GM10248 (cell line): ENCODE results near the gene ASAP2.

ENCODE experiments used
- CTCF ChIA-PET: fragments of 300-600 bp; sonication (Branson Sonifier 250); formaldehyde crosslinking; extraction: SDS; loops from one replicate; lab custom pipeline; 2021; ENCODE audit warnings: antibody characterized with exemption; lab: Yijun Ruan, JAX
- POLR2A ChIA-PET: fragments of 350-650 bp; sonication (Branson Sonifier 250); formaldehyde crosslinking; extraction: SDS; loops from one replicate; lab custom pipeline; 2020; ENCODE audit warnings: antibody characterized with exemption; lab: Yijun Ruan, JAX
- DNase-seq: peaks from one replicate; pipeline ENCODE4 v3.0.0; 2012; ENCODE audit errors: extremely low spot score
- CTCF ChIP-seq: IDR thresholded peaks from 2 replicates; pipeline ENCODE4 v1.5.1; 2012; ENCODE audit warnings: mild to moderate bottlenecking, low read depth; ENCODE audit errors: extremely low read depth, missing control alignments, control extremely low read depth

Gene ASAP2

DNA sequence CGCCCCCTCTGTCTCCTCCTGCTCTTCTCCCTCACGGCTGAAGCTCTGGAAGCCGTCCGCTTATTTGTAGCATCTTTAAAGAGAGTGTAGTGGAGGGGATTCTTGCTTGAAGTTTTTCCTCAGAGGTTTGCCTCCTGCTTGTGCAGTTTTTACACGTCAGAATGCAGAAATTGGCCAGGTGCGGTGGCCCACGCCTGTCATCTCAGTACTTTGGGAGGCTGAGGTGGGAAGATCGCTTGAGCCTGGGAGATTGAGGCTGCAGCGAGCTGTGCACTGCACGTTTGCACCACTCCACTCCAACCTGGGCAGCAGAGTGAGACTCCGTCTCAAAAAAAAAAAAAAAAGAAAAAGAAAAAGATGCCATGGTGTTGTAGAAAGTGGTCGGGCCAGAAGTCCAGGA lies 147.7 kb downstream of the ASAP2 start:
- CTCF ChIA-PET: no interaction called here
- DNase-seq: no peak
- TF ChIP-seq CTCF: no peak
- POLR2A ChIA-PET: no interaction called here

GRCh38 chr2:9355270-9355669 lies 148.7 kb downstream of the ASAP2 start:
- ChIA-PET POLR2A (no interaction called here), CTCF (interaction anchor here (1.6 kb wide), 1 partner anchor 10 kb away, joined by 4 read pairs; no protein-coding TSS in a partner anchor)
- no peak for TF ChIP-seq CTCF
- no peak for DNase-seq

GRCh38 chr2:9355716-9356115 lies 149.1 kb downstream of the ASAP2 start:
- no peak for TF ChIP-seq CTCF
- no peak for DNase-seq
- POLR2A ChIA-PET: no interaction called here
- CTCF ChIA-PET: interaction anchor here (0.8 to 1.6 kb wide), 4 partner anchors 8 to 19 kb away, joined by 3 to 4 read pairs (median 3); no protein-coding TSS in a partner anchor

- POLR2A ChIA-PET: no interaction called here
- no peak for TF ChIP-seq CTCF
- CTCF ChIA-PET: interaction anchor here (0.8 to 1.6 kb wide), 4 partner anchors 9 to 19 kb away, joined by 3 to 4 read pairs (median 3); no protein-coding TSS in a partner anchor
- DNase-seq: no peak
These were observed 149.6 kb downstream of the ASAP2 start for GRCh38 chr2:9356261-9356660.

GRCh38 chr2:9358846-9359245 lies 152.2 kb downstream of the ASAP2 start:
- ChIA-PET POLR2A (interaction anchor here (1.5 kb wide), 1 partner anchor 12 kb away, joined by 3 read pairs; no protein-coding TSS in a partner anchor), CTCF (interaction anchor here (1.2 kb wide), 1 partner anchor 10 kb away, joined by 3 read pairs; no protein-coding TSS in a partner anchor)
- no peak for TF ChIP-seq CTCF
- no peak for DNase-seq

DNA sequence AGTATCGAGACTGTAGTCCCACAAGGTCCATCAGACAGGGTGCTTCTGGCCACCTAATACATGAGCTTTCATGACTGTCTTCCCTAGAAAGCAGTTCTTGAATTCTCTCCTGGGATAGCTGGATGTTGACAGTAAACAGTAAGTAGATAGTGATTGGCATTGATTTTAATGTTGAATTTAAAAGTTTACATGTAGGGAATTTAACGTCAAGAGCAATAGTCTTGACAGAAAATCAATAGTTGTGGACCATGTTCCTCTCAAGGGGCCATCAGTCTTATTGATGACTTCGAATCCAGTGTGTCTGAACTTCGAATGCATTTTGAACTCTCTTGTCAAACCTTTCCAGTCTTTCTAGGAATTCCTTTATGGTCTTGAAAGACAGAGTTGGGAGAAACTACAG lies 152.9 kb downstream of the ASAP2 start:
- TF ChIP-seq CTCF: no peak
- POLR2A ChIA-PET: no interaction called here

More for the DNA sequence above, 152.9 kb downstream of the ASAP2 start:
- DNase-seq: no peak
- CTCF ChIA-PET: interaction anchor here (1.8 kb wide), 1 partner anchor 12 kb away, joined by 4 read pairs; no protein-coding TSS in a partner anchor
